Activated T-helper 1 cell treated with anti-CD3 and anti-CD28 coated beads, Interleukin-2, amount 50 U/mL, for 16 hours (primary cell): ENCODE measurements around the gene TRABD.
"Not testable (repeated sequence)": the region's sequence is repeated elsewhere in the genome, so short reads cannot be mapped to it uniquely, and the experiment has no call there.

Source experiments
- DNase-seq, 2 donors: peaks; one replicate each; pipeline ENCODE4 v3.0.0-alpha.2; 2020; ENCODE audit warnings: low read depth in 1 of 2, low spot score in 1 of 2

Gene TRABD

DNA sequence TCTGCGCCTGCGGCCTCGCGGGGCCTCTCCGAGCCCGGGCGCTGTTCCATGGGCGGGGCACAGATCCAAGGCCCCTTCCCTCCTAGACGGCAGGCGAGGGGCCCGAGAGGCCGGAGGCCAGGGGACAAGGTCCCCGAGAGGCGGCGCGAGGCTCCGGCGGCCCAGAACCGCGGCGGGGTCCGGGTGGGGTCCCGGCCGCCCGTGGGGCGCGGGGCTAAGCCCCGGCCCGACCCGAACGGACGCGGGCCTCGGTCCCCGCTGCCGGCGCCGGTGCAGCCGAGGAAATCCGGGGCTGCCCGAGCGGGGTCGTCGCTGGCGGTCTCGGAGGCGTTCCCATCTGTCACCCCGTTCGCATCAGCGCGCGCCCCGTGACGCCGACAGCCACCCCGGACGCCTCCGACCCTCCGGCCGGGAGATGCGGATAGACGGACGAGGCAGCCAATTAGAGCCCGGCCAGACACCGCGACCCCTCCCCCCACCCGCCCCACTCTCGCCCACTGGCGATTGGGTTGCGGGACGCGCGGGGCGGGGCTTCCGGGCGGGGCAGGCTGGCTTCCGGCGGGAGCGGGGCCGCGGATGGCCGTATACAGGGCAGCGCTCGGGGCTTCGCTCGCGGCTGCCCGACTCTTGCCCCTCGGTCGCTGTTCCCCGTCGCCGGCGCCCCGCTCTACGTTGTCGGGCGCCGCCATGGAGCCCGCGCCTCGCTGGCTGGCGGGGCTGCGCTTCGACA lies 14.9 kb downstream of the TRABD start, which contains the start of gene SELENOO:
Gene SELENOO (plus strand): TSS at position 551 of the 730 bp plus-strand sequence. CDS start 26 bp downstream, at position 577.
- DNase-seq = peak; percentile 86 to 87

DNA sequence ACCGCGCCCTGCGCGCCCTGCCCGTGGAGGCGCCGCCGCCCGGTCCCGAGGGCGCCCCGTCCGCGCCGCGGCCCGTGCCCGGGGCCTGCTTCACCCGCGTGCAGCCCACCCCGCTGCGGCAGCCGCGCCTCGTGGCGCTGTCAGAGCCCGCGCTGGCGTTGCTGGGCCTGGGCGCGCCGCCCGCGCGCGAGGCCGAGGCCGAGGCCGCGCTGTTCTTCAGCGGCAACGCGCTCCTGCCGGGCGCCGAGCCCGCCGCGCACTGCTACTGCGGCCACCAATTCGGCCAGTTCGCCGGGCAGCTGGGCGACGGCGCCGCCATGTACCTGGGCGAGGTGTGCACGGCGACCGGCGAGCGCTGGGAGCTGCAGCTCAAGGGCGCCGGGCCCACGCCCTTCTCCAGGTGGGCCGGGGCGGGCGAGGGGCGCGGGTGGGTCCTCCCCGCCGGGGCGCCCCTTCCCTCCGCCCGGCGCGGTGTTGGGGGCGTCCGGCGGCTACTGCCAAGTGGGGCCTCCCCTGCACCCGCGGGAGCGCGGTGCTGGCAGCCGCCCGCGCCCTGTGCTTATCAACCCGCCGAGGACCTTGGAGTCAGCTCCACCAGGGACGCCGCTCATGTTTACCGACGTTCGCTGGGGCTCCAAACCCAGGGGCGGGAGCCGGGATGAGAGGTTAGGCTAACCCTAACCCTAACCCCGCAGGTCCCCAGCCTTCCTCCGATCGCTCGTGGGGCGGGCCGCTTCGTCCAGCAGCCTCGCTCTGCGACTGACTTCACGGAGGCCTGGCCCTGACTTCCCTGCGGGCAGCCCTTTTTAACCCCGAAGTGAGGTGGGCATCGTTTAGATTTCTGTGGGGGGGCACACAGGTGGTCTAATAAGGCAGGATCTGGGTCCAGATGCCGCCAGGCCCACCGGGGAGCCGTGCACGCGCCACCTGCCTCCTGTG lies 15.7 kb downstream of the TRABD start:
- DNase-seq = no peak

DNA sequence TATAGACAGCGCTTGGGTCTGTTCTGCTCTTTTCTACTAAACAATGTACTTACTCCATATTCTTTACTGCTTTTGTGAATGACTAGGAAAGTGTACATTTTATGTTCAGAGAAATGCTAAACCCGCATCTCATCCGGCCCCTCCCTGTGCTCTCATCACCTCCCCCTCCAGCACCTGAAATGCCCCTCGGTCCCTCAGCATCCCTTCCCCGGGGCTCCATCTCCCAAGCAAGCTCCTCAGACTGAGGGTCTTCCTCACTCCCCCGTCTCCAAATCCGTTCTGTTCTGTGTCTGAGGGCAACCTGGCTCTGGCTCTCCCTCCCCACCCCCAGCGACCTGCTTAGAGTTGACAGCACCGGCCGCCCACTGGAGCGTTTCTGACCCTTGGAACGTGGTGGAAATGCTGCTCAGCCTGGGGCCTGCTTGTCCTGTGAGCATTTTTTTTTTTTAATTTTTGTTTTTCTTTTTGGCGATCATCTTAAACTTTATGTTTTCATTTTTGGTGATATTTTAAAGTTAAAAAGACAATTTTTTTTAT lies 16.5 kb downstream of the TRABD start:
- DNase-seq = no peak

DNA sequence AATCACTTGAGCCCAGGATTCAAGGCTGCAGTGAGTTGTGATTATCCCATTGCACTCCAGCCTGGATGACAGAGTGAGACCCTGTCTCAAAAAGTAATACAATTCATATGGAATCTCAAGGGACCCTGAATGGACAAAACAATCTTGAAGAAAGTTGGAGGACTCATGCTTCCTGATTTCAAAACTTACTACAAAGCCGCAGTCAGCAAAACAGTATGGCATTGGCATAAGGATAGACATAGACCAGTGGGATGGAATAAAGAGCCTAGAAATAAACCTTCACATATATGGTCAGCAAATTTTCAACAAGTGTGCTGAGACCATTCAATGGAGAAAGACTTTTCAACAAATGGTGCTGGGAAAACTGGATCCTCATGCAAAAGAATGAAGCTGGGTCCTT lies 17.6 kb downstream of the TRABD start:
- no peak for DNase-seq

DNA sequence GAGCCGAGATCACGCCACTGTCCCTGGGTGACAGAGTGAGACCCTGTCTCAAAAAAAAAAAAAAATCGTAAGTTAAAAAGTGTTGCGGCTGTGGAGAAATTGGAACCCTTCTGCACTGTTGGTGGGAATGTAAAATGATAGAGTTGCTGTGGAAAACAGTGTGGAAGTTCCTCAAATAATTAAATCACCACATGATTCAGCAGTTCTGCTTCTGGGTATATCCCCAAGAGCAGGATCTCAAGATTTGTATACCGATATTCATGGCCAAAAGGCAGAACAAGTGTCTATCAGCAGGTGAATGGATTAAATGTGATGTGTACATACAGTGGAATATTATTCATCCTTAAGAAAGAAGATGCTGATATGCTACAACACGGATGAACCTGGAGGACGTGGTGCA lies 18.9 kb downstream of the TRABD start:
- DNase-seq = no peak

DNA sequence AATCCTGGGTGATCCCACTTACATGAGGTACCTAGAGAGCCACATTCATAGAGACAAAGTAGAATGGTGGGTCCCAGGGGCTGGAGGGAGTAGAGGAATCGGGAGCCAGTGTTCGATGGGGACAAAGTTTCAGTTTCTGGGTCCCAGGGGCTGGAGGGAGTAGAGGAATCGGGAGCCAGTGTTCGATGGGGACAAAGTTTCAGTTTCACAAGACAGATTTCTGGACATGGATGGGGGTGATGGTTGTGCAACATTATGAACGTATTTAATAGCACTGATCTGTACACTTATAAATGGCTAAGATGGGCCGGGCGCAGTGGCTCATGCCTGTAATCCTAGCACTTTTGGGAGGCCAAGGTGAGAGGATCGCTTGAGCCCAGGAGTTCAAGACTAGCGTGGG lies 19.3 kb downstream of the TRABD start:
- DNase-seq = not testable (repeated sequence)

DNA sequence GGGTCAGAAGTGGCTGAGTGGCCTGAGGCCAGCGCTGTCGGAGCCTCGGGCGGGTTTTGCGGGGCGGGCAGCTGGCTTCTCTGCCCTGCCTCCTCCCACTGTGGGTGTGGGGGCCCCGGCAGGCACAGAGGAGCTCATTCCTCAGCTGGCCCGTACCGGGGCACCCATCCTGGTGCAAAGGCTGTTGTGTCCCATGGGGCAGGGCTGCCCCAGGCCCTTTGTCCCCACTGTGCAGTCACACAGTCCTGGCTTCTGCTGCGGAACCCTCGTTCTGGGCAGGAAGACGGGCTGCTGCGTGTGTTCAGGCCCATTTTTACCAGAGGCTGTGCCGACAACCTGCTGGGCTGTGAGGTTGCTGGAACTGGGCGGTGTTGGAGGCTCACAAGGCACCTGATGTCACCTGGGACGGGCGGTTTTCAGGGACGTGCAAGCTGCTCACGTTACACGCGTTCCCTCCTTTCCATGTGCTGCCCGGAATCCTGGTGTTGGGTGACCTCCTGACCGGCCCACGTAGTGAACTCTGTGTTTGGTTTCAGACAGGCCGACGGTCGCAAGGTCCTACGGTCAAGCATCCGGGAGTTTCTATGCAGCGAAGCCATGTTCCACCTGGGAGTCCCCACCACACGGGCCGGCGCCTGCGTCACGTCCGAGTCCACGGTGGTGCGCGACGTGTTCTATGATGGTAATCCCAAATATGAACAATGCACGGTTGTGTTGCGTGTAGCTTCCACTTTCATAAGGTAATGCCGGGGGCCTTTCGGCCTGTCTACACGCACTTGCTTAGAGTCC lies 20.3 kb downstream of the TRABD start:
- no peak for DNase-seq

DNA sequence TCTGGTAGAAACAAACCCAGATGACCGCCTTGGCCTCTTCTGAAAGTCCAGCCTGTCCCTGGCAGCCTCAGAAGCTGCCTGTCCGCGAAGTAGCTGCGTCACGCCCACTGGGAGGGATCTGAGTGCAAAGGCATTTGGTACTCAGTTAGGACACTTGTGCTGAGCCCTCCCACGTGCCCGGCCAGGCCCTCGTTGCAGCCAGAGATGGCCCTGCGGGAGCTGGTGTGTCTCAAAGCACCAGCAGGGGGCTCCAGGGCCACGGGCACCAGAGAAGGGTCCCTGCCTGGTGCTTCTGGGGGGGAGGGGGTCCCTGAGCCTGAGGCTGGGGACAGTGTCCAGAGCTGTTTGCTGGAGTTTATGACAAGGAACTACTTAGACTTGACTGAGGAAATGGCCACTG lies 20.9 kb downstream of the TRABD start:
- no peak for DNase-seq

DNA sequence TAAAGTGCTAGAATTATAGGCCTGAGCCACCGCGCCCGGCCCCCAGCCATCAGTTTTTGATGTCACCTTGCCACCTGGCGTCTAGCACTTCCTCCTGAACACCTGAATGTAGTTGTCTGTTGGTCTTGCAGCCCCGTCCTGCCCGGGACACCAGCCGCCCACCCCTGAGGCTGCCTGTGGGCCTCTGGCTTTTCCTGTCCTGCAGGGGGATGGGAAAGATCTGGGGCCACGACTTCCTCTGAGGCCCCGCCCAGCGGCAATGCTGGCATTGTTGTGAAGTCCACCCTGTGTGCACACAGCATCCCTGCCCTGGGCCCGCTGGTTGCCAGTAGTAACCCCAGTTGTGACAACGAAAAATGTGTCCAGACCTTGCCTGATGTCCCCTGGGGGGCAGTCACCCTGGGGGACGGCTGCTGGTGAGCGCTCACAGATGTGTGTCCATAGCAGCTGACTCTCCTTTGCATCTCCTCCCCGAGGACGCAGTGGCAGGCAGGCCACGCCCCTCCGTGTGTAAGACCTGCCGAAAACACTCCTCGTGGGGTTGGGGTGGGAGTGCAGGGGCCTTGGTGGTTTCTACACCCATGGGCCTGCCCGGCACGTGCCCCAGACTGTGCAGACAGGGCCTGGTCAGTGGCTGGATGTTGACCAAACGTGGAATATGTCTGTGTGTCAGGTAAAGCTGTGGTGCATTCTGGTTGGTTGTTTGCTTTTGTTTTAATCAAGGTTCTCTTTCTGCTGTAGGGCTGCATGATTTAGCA lies 21.8 kb downstream of the TRABD start:
- no peak for DNase-seq

DNA sequence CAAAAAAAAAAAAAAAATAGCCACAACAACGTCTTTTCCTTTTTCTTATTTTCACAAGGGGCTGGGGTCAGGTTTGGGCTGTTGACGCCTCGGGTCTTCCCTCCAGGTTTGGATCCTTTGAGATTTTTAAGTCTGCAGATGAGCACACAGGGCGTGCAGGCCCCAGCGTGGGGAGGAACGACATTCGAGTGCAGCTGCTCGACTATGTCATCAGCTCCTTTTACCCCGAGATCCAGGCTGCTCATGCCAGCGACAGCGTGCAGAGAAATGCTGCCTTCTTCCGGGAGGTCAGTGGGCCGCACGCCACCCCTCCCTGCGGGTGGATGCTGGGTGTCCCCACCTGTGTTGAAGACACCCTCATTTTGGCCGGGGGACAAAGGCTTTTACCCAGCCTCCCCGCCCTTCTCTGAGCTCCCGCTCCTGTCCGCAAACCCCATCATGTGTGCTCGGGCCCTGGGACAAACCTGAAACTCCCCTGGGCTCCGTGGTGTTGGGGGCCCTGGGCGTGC lies 22.8 kb downstream of the TRABD start:
- no peak for DNase-seq

DNA sequence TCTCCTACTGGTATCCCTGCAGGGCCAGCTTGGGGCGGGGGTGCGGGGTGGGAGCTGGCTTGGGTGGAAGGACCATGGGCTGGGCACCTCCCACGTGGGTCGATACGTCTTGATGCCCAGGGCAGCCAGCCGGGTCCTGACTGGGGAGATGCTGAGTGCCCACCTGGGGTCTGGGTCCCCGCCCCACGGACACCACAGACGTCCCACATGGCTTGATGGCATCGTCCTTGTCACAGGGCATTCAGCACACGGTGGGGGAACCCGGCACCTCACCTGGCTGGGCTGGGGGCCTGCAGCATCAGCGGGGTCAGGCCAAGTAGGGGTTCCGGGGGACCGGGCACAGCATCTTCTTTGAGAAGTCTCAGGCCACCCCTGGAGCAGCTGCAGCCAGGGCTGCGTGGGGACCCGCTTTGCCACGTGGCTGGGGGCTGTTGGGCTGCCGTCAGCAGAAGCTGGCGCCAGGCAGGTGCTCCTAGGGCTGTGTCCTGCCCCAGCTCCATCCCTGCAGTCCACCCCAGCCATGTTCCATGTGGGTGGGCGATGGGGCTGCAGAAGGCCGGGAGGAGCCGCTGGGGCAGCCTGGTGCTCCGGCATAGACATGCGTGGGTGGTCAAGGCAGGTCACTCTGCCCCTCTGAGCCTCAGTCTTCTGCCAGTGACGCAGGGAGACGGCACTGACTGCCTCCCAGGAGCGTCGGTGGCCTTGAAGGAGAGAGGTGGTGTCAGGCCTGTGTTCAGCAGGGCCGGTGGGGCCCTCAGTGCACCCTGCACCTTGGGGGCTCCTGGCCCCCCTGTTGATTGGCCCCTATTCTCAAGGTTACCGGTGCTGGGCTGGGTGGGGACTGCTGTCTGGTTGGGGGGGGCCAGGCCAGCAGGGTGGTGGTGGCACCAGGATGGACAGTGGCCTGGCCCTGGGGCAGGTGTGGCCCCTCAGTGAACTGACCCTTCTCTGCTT lies 23.5 kb downstream of the TRABD start:
- no peak for DNase-seq

DNA sequence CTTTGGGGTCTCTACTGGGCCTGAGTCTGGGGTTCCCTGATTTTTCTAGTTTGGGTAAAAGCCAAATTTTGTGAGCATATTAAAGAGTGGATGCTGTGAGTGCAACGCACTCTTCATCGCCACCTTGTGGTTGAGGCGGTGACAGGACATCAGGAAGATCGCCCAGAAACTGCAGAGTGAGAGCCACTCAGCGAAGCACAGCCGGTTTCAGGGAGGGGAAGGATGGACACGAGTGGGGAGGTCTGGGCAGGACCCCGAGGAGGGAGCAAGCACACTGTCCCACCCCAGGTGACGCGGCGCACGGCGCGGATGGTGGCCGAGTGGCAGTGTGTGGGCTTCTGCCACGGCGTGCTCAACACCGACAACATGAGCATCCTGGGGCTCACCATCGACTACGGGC lies 24.2 kb downstream of the TRABD start:
- DNase-seq = peak; percentile 45 to 47

DNA sequence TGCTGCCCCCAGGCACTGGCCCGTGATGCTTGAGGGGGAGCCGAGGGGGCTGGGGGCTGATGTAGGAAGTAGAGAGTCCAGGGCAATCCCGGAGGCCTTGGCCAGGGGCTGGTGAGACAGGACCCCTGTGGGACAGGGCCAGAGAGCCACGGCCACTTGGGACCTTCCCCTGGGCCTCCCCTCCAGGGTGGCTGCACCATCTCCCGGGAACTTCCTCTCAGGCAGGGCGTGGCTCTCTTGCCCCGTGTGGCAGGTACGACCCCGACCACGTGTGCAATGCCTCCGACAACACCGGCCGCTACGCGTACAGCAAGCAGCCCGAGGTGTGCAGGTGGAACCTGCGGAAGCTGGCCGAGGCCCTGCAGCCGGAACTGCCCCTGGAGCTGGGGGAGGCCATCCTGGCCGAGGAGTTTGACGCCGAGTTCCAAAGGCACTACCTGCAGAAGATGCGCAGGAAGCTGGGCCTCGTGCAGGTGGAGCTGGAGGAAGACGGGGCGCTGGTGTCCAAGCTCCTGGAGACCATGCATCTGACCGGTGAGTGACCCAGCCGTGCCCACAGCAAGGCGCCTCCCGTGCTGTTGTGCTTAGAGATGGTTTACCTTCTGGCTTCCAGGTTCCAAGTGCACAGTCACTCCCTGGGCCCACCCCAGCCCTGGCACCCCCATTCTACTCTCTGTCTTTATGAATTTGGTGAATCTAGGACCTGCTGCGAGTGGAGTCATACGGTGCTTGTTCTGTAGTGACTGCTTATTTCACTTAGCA lies 24.8 kb downstream of the TRABD start:
- DNase-seq = no peak

DNA sequence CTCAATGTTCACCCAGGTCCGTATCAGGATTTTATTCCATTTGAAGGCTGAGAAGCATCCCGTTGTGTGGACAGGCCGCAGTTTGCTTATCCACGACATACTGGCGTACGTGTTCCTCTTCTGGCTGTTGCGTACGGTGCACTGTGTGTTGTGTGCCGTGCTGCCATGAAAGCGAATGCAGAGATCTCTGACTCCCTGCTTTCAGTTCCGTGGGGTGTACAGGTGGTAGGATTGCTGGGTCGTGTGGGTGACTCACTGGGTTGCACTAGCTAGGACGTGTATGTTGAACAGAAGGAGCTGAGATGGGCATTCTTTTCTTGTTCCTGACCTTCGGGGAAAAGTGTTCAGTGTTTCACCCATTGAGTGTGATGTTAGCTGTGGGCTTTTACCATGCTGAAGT lies 25.4 kb downstream of the TRABD start:
- no peak for DNase-seq

DNA sequence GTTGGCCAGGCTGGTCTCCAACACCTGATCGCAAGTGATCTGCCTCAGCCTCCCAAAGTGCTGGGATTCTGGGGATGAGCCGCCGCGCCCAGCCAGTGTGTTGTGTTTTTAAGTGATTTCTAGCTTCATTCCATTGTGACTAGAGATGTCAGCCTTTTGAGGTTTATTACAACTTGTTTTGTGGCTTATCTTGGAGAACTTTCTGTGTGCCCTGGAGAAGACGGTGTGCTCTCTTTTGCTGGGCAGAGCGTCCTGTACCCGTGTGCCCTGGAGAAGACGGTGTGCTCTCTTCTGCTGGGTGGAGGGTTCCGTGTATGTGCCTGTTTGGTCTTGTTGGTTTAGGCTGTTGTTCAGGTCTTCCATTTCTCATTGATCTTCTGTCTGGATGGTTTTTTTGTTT lies 27.6 kb downstream of the TRABD start:
- no peak for DNase-seq

DNA sequence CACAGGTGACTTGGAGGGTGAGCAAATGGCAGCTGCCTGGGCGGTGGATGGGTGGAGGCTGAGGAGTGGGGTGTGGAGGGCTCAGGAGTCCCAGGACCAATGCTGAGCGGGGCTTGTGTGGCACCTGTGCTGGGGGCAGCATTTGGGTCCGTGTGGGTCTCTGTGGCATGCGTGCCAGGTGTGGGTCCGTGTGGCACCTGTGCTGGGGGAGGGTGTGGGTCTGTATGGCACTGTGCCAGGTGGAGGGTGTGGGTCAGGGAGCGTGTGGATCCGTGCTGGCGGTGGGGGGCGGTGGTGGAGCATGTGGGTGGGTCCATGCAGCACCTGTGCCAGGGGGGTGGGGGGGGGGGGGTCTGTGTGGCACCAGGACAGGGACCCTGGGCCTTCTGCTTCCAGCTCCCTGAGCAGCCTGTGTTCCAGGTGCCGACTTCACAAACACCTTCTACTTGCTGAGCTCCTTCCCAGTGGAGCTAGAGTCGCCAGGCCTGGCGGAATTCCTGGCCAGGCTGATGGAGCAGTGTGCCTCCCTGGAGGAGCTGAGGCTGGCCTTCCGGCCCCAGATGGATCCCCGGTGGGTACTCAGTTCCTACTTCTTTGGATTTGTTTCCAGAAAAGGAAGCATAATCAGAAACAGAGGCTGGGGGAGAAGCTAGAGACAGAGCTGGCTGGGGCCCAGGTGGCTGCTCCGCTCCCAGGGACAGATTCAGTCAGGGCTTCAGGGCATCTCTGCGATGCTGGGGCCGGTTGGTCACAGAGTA lies 29.8 kb downstream of the TRABD start:
- no peak for DNase-seq

DNA sequence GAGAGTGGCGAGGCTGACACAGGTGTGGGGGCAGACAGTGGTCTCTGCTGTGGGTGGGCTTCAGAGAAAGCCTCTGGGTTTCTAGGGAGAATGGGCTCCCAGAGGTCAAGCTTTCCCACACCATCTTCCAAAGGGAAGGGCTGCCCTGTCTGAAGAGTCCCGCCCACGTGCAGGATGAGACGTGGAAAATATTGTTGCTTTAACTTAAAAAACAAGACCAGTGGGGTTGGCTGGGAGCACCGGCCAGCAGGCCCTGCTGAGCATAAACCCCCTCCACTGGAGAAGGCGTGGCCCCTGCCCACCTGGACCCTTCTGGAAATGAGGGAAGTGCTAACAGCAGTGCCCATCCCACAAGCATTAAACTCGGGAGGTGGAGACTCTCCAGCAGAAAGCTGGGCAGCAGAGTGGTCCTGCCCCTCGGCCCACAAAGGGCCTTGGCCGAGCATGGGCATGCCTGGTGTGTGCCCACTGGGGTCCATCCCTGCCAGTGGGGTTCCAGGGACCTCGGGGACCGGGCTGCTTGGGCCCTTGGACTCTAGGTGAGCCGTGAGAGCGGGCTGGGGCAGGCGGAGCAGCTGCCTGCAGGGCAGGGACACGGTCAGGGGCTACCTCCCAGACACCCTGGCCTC lies 30.5 kb downstream of the TRABD start:
- DNase-seq = no peak
